H1 (cell line): ENCODE data around the gene PNMA8C. TPM values are rescaled to one million over a fixed set of nuclear protein-coding genes. Genes with fewer than 3 reads are reported as not detected.

Source experiments
- ASH2L ChIP-seq: fragments of 200-600, 300-600 bp; sonication (generic); IDR thresholded peaks from one replicate; pipeline ENCODE4 v1.7.1; 2017; ENCODE audit warnings: low read length
- CHD7 ChIP-seq: fragments of 300-600 bp; sonication (generic); IDR thresholded peaks from 2 replicates; pipeline ENCODE4 v1.7.1; 2012; ENCODE audit warnings: low read length, moderate library complexity, mild to moderate bottlenecking, inconsistent platforms; ENCODE audit not compliant: insufficient replicate concordance
- EZH2 ChIP-seq: fragments of 200-600 bp; sonication (generic); IDR thresholded peaks from 2 replicates; pipeline ENCODE4 v1.7.1; 2012; ENCODE audit warnings: low read depth, mild to moderate bottlenecking, moderate library complexity, low read length, inconsistent platforms; ENCODE audit not compliant: severe bottlenecking
- SAP30 ChIP-seq: fragments of 300-600 bp; sonication (generic); IDR thresholded peaks from 2 replicates; pipeline ENCODE4 v1.7.1; 2012; ENCODE audit warnings: low read length, moderate library complexity, mild to moderate bottlenecking, inconsistent platforms; ENCODE audit not compliant: insufficient read depth, insufficient replicate concordance
- SIN3A ChIP-seq, 2 experiments: IDR thresholded peaks in 1 of 2; conservative IDR thresholded peaks in 1 of 2; 2 replicates each; pipeline ENCODE4 v1.6.1; 2011 to 2012; ENCODE audit warnings: low read length in 2 of 2, improper control_type of control experiment in 1 of 2, low read depth in 1 of 2, mild to moderate bottlenecking in 1 of 2
- SUZ12 ChIP-seq: fragments of 200-600 bp; sonication (generic); IDR thresholded peaks from 2 replicates; pipeline ENCODE4 v1.6.1; 2012; ENCODE audit warnings: mild to moderate bottlenecking, inconsistent platforms, low read length, moderate library complexity, mixed read lengths
- TAF1 ChIP-seq: IDR thresholded peaks from 2 replicates; pipeline ENCODE4 v1.6.1; 2011; ENCODE audit warnings: mild to moderate bottlenecking, low read depth, low read length
- TBP ChIP-seq: IDR thresholded peaks from 2 replicates; pipeline ENCODE4 v1.6.1; 2011; ENCODE audit warnings: low read depth, low read length, improper control_type of control experiment
- polyA plus RNA-seq, 7 experiments: library from polyadenylated mRNA; depleted of rRNA in 3 of 7; stranded (reverse) in 5 of 7; unstranded in 2 of 7; fragments of >200 nt in 5 of 7; fragments of 200-250 nt in 2 of 7; gene quantifications; 1 replicate in 5 of 7; 2 replicates in 1 of 7; 4 replicates in 1 of 7; pipeline versions ENCODE4 v1.2.1 to v1.2.3, GENCODE V29; 2011 to 2013; ENCODE audit warnings: missing spikeins in 2 of 7, mixed read lengths in 2 of 7
- total RNA-seq: library from RNA; stranded (reverse); fragmentation: NEBNext Ultra II Directional; extraction: Animal tissue kit (Norgen Biotek cat#: 25700); gene quantifications from 2 replicates; pipeline ENCODE4 v1.2.1, GENCODE V29; 2021
- TF ChIP-seq, protein P1 (sequence below): IDR thresholded peaks from 2 replicates; pipeline ENCODE4 v1.6.1; 2012; ENCODE audit warnings: inconsistent platforms

The PNMA8C gene
- total and polyA plus RNA-seq, 2 of the 8 experiments (the other 6 are each of a cell fraction or from before 2014, with no cell fraction given): 0.53 to 1.8 TPM

GRCh38 chr19:46426506-46427162 lies 2.1 kb downstream of the PNMA8C start (continued):
- no peak for TF ChIP-seq EZH2
- TF ChIP-seq TBP: no peak
- no peak for TF ChIP-seq SUZ12
- no peak for TF ChIP-seq CHD7
- no peak for TF ChIP-seq ASH2L
- peak in 1 of 2 experiments; percentile 84; a peak in 2 of 4 replicates for TF ChIP-seq SIN3A (conservative IDR thresholded peaks at IDR 0.05 in 1 of 2, IDR thresholded peaks at IDR 0.05 in 1 of 2; ENCODE audit: low read depth in 1 of 2, low read length in 2 of 2)
- TF ChIP-seq, protein P1, sequence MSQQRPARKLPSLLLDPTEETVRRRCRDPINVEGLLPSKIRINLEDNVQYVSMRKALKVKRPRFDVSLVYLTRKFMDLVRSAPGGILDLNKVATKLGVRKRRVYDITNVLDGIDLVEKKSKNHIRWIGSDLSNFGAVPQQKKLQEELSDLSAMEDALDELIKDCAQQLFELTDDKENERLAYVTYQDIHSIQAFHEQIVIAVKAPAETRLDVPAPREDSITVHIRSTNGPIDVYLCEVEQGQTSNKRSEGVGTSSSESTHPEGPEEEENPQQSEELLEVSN: no peak
- TF ChIP-seq SAP30: peak; percentile 85
- no peak for TF ChIP-seq TAF1
